ENCODE measurements around the gene KIF6. TPM values are rescaled to one million over a fixed set of nuclear protein-coding genes. Genes with fewer than 3 reads are reported as not detected.

The KIF6 gene
- total RNA-seq, 1 experiment from 2014 or later = 2.7 TPM

GRCh38 chr6:39432330-39433025, 292.7 kb downstream of the KIF6 start:
- H3K9me3 ChIP-seq (ENCODE audit: low read depth, low read length, poor library complexity, severe bottlenecking) = no peaks in the 10 kb centered on the region
- no peak for DNase-seq (ENCODE audit: low spot score)
- no TSS peak for BruUV-seq (replicated peaks)
- H3K36me3 ChIP-seq (ENCODE audit: insufficient read depth, low read length, poor library complexity, severe bottlenecking) = no peaks in the 10 kb centered on the region
- intact Hi-C loops (cut with micrococcal nuclease; ENCODE audit: unreplicated experiment) = no loop called here
- H3K27me3 ChIP-seq (replicated peaks; ENCODE audit: insufficient read depth, low read depth, low read length, poor library complexity) = no peaks in the 10 kb centered on the region
- no peak overlapping the region for H3K27ac ChIP-seq (ENCODE audit: low read depth, low read length, poor library complexity, severe bottlenecking)
- POLR2A ChIA-PET (ENCODE audit: low non-redundant PET) = no interaction called here
- H3K4me3 ChIP-seq (ENCODE audit: low read depth, low read length, poor library complexity, severe bottlenecking) = no peak overlapping the region
- CTCF ChIA-PET = interaction anchor here (0.7 kb wide), 1 partner anchor 26 kb away, joined by 4 read pairs; no protein-coding TSS in a partner anchor
- 0 out of 2 replicates have a peak, but pooled peaks have one; percentile 16 for TF ChIP-seq CTCF (conservative IDR thresholded peaks at IDR 0.05; ENCODE audit: low read depth, low read length)
- no peak for TF ChIP-seq EZH2 (IDR thresholded peaks at IDR 0.05; ENCODE audit: borderline replicate concordance, low read depth, low read length, poor library complexity, severe bottlenecking)
- H3K4me1 ChIP-seq (ENCODE audit: insufficient read depth, low read length, poor library complexity, severe bottlenecking) = peaks cover 20% of the 10 kb centered on the region

GRCh38 chr6:39430871-39431523, 294.2 kb downstream of the KIF6 start:
- intact Hi-C loops (cut with micrococcal nuclease; ENCODE audit: unreplicated experiment) = no loop called here
- no TSS peak for BruUV-seq (replicated peaks)
- Histone ChIP-seq H3K4me1 (ENCODE audit: insufficient read depth, low read length, poor library complexity, severe bottlenecking) (peaks cover 28% of the 10 kb centered on the region), H3K27me3 (replicated peaks; ENCODE audit: insufficient read depth, low read depth, low read length, poor library complexity) (no peaks in the 10 kb centered on the region), H3K4me3 (ENCODE audit: low read depth, low read length, poor library complexity, severe bottlenecking) (no peak overlapping the region), H3K36me3 (ENCODE audit: insufficient read depth, low read length, poor library complexity, severe bottlenecking) (no peaks in the 10 kb centered on the region), H3K9me3 (ENCODE audit: low read depth, low read length, poor library complexity, severe bottlenecking) (no peaks in the 10 kb centered on the region), H3K27ac (ENCODE audit: low read depth, low read length, poor library complexity, severe bottlenecking) (no peak overlapping the region)
- ChIA-PET CTCF (no interaction called here), POLR2A (ENCODE audit: low non-redundant PET) (no interaction called here)
- DNase-seq (ENCODE audit: low spot score) = peak; percentile 74
- TF ChIP-seq EZH2 (IDR thresholded peaks at IDR 0.05; ENCODE audit: borderline replicate concordance, low read depth, low read length, poor library complexity, severe bottlenecking) (no peak), CTCF (conservative IDR thresholded peaks at IDR 0.05; ENCODE audit: low read depth, low read length) (no peak)

- BruUV-seq (replicated peaks) = no TSS peak
- TF ChIP-seq CTCF (conservative IDR thresholded peaks at IDR 0.05; ENCODE audit: low read depth, low read length) (no peak), EZH2 (IDR thresholded peaks at IDR 0.05; ENCODE audit: borderline replicate concordance, low read depth, low read length, poor library complexity, severe bottlenecking) (no peak)
- ChIA-PET POLR2A (ENCODE audit: low non-redundant PET) (no interaction called here), CTCF (no interaction called here)
- Histone ChIP-seq H3K36me3 (ENCODE audit: insufficient read depth, low read length, poor library complexity, severe bottlenecking) (no peaks in the 10 kb centered on the region), H3K27ac (ENCODE audit: low read depth, low read length, poor library complexity, severe bottlenecking) (no peak overlapping the region), H3K9me3 (ENCODE audit: low read depth, low read length, poor library complexity, severe bottlenecking) (no peaks in the 10 kb centered on the region), H3K27me3 (replicated peaks; ENCODE audit: insufficient read depth, low read depth, low read length, poor library complexity) (no peaks in the 10 kb centered on the region), H3K4me1 (ENCODE audit: insufficient read depth, low read length, poor library complexity, severe bottlenecking) (peaks cover 31% of the 10 kb centered on the region), H3K4me3 (ENCODE audit: low read depth, low read length, poor library complexity, severe bottlenecking) (no peak overlapping the region)
- DNase-seq (ENCODE audit: low spot score) = no peak
- intact Hi-C loops (cut with micrococcal nuclease; ENCODE audit: unreplicated experiment) = no loop called here
These were observed 294.8 kb downstream of the KIF6 start for GRCh38 chr6:39430446-39430845.
